ENCODE measurements around the gene APBB2.
A peak's percentile ranks its signal among the peaks of the same experiment; 100 is the strongest.

GRCh38 chr4:41196633-41197332, 17.6 kb downstream of the APBB2 start:
- TF ChIP-seq EZH2 (IDR thresholded peaks at IDR 0.05; ENCODE audit: insufficient read depth, poor library complexity, severe bottlenecking) = no peak
- 0 out of 2 replicates have a peak, but pooled peaks have one; percentile 47 for TF ChIP-seq EZH2phosphoT487 (IDR thresholded peaks at IDR 0.05; ENCODE audit: insufficient read depth, low read depth)
